GM08714 (cell line): ENCODE measurements around the gene VAT1.

Source experiments
- H3K4me3 ChIP-seq: fragments of 200-500 bp; sonication (Bioruptor generic); 2 replicates; pipeline ENCODE4 v1.5.1; 2014; ENCODE audit warnings: mild to moderate bottlenecking, low read length, inconsistent platforms
- ZNF274 ChIP-seq: IDR thresholded peaks from 2 replicates; pipeline ENCODE4 v1.6.1; 2012; ENCODE audit warnings: mild to moderate bottlenecking, low read depth, low read length

Gene VAT1

GRCh38 chr17:43020030-43020621 lies 2.1 kb downstream of the VAT1 start:
- H3K4me3 ChIP-seq: no peak overlapping the region
- no peak for TF ChIP-seq ZNF274

DNA sequence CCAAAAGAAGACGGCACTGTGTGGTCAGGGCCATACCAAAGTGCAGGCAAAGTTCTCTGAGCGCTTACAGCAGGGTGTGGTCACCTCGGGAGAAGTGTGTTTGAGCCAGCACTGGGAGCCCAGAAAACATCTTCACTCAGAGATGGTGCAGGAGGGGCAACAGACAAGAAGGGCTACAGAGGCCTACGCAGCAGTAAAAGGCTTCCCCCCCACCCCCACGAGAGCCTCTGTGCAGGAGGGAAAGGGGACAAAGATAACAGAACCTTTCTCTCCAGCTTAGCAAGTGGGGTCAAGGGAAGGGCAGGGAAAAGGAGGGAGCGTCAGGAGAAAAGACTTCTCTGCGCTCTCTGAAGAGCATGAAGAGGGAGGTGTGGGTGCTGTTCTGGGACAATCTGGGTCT lies 2.8 kb downstream of the VAT1 start:
- H3K4me3 ChIP-seq: no peak overlapping the region
- TF ChIP-seq ZNF274: no peak

- no peak overlapping the region for H3K4me3 ChIP-seq
- no peak for TF ChIP-seq ZNF274
Measured at GRCh38 chr17:43018932-43019331, 3.3 kb downstream of the VAT1 start.

DNA sequence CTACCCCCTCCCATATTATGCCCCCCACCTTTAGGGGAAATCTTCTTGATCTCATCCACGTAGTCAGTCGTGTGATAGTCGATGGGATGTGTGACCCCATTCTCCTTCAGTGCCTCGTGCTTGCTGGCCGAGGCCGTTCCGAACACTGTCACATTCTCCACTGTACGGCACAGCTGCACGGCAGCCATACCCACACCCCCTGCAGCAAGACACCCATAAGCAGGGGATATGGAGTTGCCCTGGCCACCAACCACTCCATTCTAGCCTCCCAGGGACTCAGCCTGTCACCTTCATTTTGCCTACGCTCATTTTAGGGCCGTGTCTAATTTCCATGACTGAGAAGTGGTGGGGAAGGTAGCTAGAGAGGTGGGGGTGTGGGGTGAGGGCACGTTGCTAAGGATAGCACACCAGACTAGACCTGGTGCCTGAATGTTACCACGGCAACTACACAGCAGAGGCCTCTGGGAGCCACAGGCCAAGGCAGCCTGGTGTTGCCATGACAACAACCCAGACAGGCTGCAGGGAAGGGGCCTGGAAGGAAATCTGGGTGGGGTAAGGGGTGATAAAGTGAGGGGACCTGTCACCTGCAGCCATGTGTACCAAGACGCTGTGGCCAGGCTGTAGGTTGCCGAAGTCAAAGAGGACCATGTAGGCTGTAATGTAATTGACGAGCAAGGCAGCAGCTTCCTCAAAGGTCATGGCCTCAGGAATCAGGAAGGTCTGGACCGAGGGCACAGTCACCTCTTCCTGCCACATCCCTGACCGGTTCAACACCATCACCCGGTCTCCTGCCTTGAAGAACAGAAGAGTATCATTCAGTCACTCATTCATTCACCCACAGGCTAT lies 4.0 kb downstream of the VAT1 start:
- no peak overlapping the region for H3K4me3 ChIP-seq
- no peak for TF ChIP-seq ZNF274

GRCh38 chr17:43016216-43016615 lies 6.0 kb downstream of the VAT1 start:
- H3K4me3 ChIP-seq: no peak overlapping the region
- no peak for TF ChIP-seq ZNF274

- no peak overlapping the region for H3K4me3 ChIP-seq
- TF ChIP-seq ZNF274: no peak
Measured at GRCh38 chr17:43015579-43015978, 6.6 kb downstream of the VAT1 start.

- no peak overlapping the region for H3K4me3 ChIP-seq
- no peak for TF ChIP-seq ZNF274
Measured at GRCh38 chr17:43014649-43015542, 7.3 kb downstream of the VAT1 start.

GRCh38 chr17:43014020-43014648 lies 8.1 kb downstream of the VAT1 start:
- no peak overlapping the region for H3K4me3 ChIP-seq
- TF ChIP-seq ZNF274: no peak

- no peak for TF ChIP-seq ZNF274
- no peak overlapping the region for H3K4me3 ChIP-seq
Measured at GRCh38 chr17:43013296-43013695, 8.9 kb downstream of the VAT1 start.

DNA sequence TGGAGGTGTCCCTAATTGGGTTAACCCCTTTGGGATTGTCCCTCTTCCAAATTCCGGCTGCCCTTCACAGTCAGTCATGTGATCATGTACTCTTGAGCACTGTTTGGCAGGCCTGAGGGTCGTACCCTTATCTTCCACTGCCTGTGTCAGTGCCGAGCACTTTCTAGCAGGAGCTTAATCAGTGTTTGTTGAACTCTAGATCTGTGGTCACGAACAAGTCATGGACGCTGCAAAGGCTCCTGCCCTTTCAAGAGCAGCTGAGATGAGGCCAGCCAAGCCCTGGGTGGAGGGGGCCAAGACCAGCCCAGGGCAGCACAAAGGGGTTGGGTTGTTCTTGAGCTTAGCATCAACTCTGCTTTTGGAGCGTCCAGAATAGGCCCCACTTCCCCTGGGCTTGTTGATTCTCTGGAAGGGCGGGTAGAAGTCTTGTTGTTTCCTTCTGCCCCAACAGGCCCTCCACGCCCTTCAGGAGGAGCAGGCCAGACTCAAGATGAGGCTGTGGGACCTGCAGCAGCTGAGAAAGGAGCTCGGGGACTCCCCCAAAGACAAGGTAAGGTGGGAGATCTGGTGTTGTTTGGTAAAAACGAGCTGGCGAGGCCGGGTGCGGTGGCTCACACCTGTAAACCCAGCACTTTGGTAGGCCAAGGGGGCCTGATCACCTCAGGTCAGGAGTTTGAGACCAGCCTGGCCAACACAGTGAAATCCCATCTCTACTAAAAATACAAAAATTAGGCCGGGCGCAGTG lies 10.3 kb downstream of the VAT1 start:
- H3K4me3 ChIP-seq: no peak overlapping the region
- no peak for TF ChIP-seq ZNF274

GRCh38 chr17:43010667-43011308 lies 11.4 kb downstream of the VAT1 start:
- TF ChIP-seq ZNF274: no peak
- H3K4me3 ChIP-seq: no peak overlapping the region

DNA sequence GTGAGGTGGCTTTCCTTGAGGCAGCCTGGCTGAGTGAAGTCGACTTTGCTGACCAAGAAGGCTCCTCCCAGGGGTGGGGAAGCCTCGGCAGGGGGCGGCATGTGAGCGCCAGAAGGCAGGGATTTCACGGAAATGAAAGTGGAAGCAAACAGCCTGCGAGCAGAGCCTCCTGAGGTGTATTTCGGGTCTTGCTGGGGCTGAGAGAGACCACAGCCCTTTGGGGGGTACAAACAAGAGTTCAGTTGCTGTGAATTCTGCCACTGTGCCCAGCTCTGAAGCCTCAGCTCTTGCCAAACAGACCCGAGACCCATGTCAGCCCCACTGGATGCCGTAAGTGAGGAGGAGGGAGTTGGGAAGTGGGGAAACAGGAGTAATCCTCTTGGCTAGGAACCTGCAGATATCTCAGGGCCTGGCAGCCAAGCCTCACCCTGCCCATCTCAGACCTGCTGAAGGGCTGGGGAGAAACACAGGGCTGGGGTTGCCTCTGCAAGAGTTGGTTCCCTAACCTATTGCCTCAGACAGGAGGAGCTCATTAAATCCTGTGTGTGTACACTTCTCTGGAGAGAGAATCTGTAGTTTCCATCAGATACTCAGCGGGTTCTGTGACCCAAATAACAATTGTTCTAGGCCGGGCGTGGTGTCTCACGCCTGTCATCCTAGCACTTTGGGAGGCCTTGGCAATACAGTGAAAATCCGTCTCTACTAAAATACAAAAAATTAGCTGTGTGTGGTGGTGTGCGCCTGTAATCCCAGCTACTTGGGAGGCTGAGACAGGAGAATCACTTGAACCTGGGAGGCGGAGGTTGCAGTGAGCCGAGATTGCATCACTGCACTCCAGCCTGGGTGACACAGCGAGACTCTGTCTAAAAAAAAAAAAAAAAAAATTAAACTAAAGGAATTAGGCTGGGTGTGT lies 15.3 kb downstream of the VAT1 start, which contains the start of gene IFI35:
Gene IFI35, plus strand, starts transcription at position 146 of the 913 bp plus-strand sequence. Its CDS starts 164 bp downstream, at position 310.
- no peak for TF ChIP-seq ZNF274
- peak within 1 kb of the TSS; percentile 75 for H3K4me3 ChIP-seq
